ENCODE results near the gene FAIM2.

GRCh38 chr12:49949866-49950265 is 46.2 kb upstream of the FAIM2 start:
- no peak for TF ChIP-seq CTCF (IDR thresholded peaks at IDR 0.05)
- TF ChIP-seq EP300 (IDR thresholded peaks at IDR 0.05) = no peak
- no peak for TF ChIP-seq POLR2AphosphoS5 (IDR thresholded peaks at IDR 0.05)
- no peak for TF ChIP-seq POLR2A (IDR thresholded peaks at IDR 0.05; ENCODE audit: low read depth)

Measured in esophagus muscularis mucosa (tissue), 4 donors.